Measurements from ENCODE around the gene KLF3. TPM values are rescaled to one million over a fixed set of nuclear protein-coding genes. Genes with fewer than 3 reads are reported as not detected.
A peak's percentile ranks its signal among the peaks of the same experiment; 100 is the strongest.

KLF3 gene
- total and polyA plus RNA-seq, 9 of the 15 experiments (the other 6 are each of a cell fraction or from before 2014, with no cell fraction given): 9.9 to 47.2 (median 18.1) TPM

DNA sequence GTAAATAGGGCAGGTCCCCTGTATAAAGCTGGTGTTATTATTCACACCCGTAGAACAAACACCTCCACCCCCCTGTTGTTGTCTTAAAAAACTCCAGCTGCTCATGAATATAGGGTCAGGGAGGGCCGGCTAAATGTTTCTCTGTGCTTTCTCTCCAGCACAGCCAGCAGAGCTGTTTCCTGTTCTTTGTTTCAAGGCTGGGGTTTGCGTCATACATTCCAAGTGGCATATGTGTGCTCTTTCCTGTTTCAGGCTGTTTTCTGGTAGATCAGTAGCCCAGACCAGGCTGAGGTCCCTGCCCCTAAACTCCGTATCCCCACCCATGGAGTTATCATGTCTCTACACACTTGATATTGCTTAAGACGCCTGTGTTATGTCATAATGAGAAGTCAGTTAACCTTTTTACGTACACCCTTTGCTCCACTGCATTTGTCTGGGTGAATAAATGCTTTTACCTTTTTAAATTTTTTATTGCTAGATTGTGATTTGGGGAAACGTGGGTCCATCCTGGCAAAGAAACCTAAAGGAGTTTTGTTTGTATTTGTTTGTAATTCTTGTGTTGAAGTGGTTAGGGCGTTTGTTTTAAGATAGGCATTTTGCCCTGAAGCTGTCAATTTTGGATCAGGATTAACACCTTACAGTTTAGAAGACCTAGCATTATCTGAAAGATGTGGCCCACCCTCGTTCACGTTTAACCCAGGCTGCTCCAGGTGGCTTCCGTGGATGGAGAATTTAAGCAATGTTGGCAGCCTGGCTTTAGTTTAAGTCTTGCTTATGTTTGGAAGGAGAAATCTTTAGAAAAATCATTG lies 3.3 kb downstream of the KLF3 start (continued):
- TF ChIP-seq ZNF41 (CRISPR knock-in tag; conservative IDR thresholded peaks at IDR 0.05) (no peak), ZNF551 (CRISPR knock-in tag; IDR thresholded peaks at IDR 0.05) (no peak), ZNF121 (CRISPR knock-in tag; conservative IDR thresholded peaks at IDR 0.05) (no peak), DNMT1 (IDR thresholded peaks at IDR 0.05) (no peak), SMARCE1 (IDR thresholded peaks at IDR 0.05) (peak; percentile 88), MAZ (CRISPR knock-in tag; conservative IDR thresholded peaks at IDR 0.05 in 1 of 2, IDR thresholded peaks at IDR 0.05 in 1 of 2) (peak; percentile 62 to 66), SP2 (IDR thresholded peaks at IDR 0.05; ENCODE audit: extremely low read depth, low read depth, low read length, poor library complexity, severe bottlenecking) (no peak), CREM (IDR thresholded peaks at IDR 0.05; ENCODE audit: low read depth) (peak; percentile 94), MAX (CRISPR knock-in tag; IDR thresholded peaks at IDR 0.05) (0 out of 2 replicates have a peak, but pooled peaks have one; percentile 31), NR2F6 (CRISPR knock-in tag; IDR thresholded peaks at IDR 0.05) (0 out of 2 replicates have a peak, but pooled peaks have one; percentile 45), POLR3A (IDR thresholded peaks at IDR 0.05; ENCODE audit: borderline replicate concordance, extremely low read depth, insufficient read depth, insufficient read length) (no peak), FOXK1 (CRISPR knock-in tag; IDR thresholded peaks at IDR 0.05; ENCODE audit: borderline replicate concordance) (no peak), ZBTB17 (CRISPR knock-in tag; IDR thresholded peaks at IDR 0.05) (no peak), ZFPM2 (CRISPR knock-in tag; IDR thresholded peaks at IDR 0.05) (no peak), SRSF9 (IDR thresholded peaks at IDR 0.05; ENCODE audit: borderline replicate concordance, low read depth, low read length) (no peak), ZNF239 (CRISPR knock-in tag; IDR thresholded peaks at IDR 0.05) (no peak), MYNN (IDR thresholded peaks at IDR 0.05) (peak; percentile 78), MYNN (CRISPR knock-in tag; IDR thresholded peaks at IDR 0.05) (no peak), KLF10 (CRISPR knock-in tag; IDR thresholded peaks at IDR 0.05) (no peak), GATAD2A (IDR thresholded peaks at IDR 0.05) (peak; percentile 78), NCOA6 (IDR thresholded peaks at IDR 0.05) (0 out of 2 replicates have a peak, but pooled peaks have one; percentile 9), ELF2 (CRISPR knock-in tag; IDR thresholded peaks at IDR 0.05) (no peak)
- TF ChIP-seq, protein P1, sequence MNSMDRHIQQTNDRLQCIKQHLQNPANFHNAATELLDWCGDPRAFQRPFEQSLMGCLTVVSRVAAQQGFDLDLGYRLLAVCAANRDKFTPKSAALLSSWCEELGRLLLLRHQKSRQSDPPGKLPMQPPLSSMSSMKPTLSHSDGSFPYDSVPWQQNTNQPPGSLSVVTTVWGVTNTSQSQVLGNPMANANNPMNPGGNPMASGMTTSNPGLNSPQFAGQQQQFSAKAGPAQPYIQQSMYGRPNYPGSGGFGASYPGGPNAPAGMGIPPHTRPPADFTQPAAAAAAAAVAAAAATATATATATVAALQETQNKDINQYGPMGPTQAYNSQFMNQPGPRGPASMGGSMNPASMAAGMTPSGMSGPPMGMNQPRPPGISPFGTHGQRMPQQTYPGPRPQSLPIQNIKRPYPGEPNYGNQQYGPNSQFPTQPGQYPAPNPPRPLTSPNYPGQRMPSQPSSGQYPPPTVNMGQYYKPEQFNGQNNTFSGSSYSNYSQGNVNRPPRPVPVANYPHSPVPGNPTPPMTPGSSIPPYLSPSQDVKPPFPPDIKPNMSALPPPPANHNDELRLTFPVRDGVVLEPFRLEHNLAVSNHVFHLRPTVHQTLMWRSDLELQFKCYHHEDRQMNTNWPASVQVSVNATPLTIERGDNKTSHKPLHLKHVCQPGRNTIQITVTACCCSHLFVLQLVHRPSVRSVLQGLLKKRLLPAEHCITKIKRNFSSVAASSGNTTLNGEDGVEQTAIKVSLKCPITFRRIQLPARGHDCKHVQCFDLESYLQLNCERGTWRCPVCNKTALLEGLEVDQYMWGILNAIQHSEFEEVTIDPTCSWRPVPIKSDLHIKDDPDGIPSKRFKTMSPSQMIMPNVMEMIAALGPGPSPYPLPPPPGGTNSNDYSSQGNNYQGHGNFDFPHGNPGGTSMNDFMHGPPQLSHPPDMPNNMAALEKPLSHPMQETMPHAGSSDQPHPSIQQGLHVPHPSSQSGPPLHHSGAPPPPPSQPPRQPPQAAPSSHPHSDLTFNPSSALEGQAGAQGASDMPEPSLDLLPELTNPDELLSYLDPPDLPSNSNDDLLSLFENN (IDR thresholded peaks at IDR 0.05; ENCODE audit: low read depth in 2 of 2, low read length in 2 of 2): peak in 1 of 2 experiments; percentile 37; a peak in 1 of 4 replicates

Measured in K562 (cell line).